Uterus (tissue), 4 donors: ENCODE measurements around the gene ZMYND15. TPM values are rescaled to one million over a fixed set of nuclear protein-coding genes. Genes with fewer than 3 reads are reported as not detected.

Experiments
- DNase-seq, 2 donors: peaks; one replicate each; pipeline ENCODE4 v3.0.0-alpha.2; 2019 to 2020
- H3K27ac ChIP-seq, 2 donors: fragments of 200-600 bp; sonication (generic); 1 replicate in 1 of 2; 2 replicates in 1 of 2; pipeline ENCODE4 v1.5.1; 2016 to 2018
- H3K27me3 ChIP-seq, 2 donors: fragments of 200-600 bp; sonication (generic); one replicate each; pipeline ENCODE4 v1.5.1; 2018 to 2019; ENCODE audit warnings: control low read depth in 1 of 2
- H3K36me3 ChIP-seq, 2 donors: fragments of 200-600 bp; sonication (generic); one replicate each; pipeline ENCODE4 v1.5.1; 2019; ENCODE audit warnings: control low read depth in 1 of 2
- H3K4me1 ChIP-seq, 2 donors: fragments of 200-600 bp; sonication (generic); one replicate each; pipeline ENCODE4 v1.5.1; 2018 to 2019; ENCODE audit warnings: control low read depth in 1 of 2
- H3K4me3 ChIP-seq, 2 donors: fragments of 200-600 bp; sonication (generic); 1 replicate in 1 of 2; 2 replicates in 1 of 2; pipeline ENCODE4 v1.5.1; 2018 to 2019; ENCODE audit warnings: mild to moderate bottlenecking in 1 of 2
- H3K9me3 ChIP-seq, 2 donors: fragments of 200-600 bp; sonication (generic); one replicate each; pipeline ENCODE4 v1.5.1; 2019; ENCODE audit warnings: control low read depth in 1 of 2
- POLR2A ChIP-seq, 2 donors: fragments of 450-650 bp; IDR thresholded peaks; one replicate each; pipeline ENCODE4 v1.6.1; 2016; ENCODE audit warnings: antibody characterized with exemption in 2 of 2, mild to moderate bottlenecking in 1 of 2, moderate library complexity in 1 of 2
- intact Hi-C: fragments of 100-400 bp; cut with DNase I; formaldehyde crosslinking; loops from one replicate; pipeline ENCODE4 v1.15.1; 2023; ENCODE audit warnings: low total_unique reads
- total RNA-seq, 4 donors: library from RNA; depleted of rRNA in 3 of 4; stranded (reverse); fragments of >200 nt in 3 of 4; gene quantifications; one replicate each; pipeline versions ENCODE4 v1.1.0 to v1.2.4, GENCODE V29; 2014 to 2023
- TF ChIP-seq, protein P1 (sequence below), 4 experiments: fragments of 200-600 bp in 2 of 4; fragments of 450-650 bp in 2 of 4; sonication (generic) in 2 of 4; IDR thresholded peaks; one replicate each; pipeline ENCODE4 v1.5.1; 2016 to 2019; ENCODE audit warnings: antibody characterized with exemption in 4 of 4, mild to moderate bottlenecking in 2 of 4, moderate library complexity in 1 of 4
- donor health status: DM: yes; HTN: yes; CAD: no.

Gene ZMYND15
- total RNA-seq, 4 donors from 2014 or later, result 0.58 to 0.69 TPM; not detected in 2

DNA sequence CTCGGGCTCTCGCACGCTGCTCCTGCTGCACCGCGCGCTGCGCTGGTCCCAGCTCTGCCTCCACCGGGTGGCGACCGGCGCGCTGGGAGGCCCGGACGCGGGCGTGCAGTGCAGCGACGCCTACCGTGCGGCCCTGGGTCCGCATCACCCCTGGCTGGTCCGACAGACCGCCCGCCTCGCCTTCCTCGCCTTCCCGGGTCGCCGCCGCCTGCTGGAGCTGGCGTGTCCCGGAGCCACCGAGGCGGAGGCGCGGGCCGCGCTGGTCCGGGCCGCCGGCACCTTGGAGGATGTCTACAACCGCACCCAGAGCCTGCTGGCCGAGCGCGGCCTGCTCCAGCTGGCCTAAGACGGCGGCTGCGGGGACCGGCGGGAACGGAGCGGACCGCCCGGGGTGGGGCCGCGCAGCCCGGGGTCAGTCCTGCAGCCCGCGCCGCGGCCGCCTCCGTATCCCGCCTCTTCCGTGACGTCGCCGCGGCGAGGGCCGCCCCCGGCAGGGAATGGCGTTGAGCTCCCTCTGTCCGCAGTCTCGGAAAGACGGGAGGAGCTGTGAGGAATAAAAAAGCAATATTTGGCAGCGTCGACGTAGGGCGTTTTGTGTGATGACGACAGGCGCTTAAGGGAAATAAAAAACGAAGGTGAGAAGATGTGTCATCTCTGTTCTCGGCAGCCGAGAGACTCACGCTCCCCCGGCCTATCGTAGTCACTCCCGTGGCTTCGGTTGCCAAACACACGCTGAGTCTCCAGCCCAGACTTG, 50.5 kb downstream of the ZMYND15 start:
- intact Hi-C loops, result loop anchor here (5.0 kb wide), 1 partner anchor 107 kb away; the partner anchor contains the start of gene C17orf107
- Histone ChIP-seq H3K9me3 (no peaks in the 10 kb centered on the region), H3K27ac (peak overlapping the region; percentile 87 to 95), H3K36me3 (no peaks in the 10 kb centered on the region), H3K4me3 (peak overlapping the region; percentile 58 to 62), H3K4me1 (peaks cover 0 to 8% of the 10 kb centered on the region in 2 donors), H3K27me3 (no peaks in the 10 kb centered on the region)
- TF ChIP-seq, protein P1, sequence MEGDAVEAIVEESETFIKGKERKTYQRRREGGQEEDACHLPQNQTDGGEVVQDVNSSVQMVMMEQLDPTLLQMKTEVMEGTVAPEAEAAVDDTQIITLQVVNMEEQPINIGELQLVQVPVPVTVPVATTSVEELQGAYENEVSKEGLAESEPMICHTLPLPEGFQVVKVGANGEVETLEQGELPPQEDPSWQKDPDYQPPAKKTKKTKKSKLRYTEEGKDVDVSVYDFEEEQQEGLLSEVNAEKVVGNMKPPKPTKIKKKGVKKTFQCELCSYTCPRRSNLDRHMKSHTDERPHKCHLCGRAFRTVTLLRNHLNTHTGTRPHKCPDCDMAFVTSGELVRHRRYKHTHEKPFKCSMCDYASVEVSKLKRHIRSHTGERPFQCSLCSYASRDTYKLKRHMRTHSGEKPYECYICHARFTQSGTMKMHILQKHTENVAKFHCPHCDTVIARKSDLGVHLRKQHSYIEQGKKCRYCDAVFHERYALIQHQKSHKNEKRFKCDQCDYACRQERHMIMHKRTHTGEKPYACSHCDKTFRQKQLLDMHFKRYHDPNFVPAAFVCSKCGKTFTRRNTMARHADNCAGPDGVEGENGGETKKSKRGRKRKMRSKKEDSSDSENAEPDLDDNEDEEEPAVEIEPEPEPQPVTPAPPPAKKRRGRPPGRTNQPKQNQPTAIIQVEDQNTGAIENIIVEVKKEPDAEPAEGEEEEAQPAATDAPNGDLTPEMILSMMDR (IDR thresholded peaks at IDR 0.05), result peak; percentile 57 to 94 (median 84)
- TF ChIP-seq POLR2A (IDR thresholded peaks at IDR 0.05), result peak; percentile 57 to 88
- peak; percentile 80 to 87 for DNase-seq

DNA sequence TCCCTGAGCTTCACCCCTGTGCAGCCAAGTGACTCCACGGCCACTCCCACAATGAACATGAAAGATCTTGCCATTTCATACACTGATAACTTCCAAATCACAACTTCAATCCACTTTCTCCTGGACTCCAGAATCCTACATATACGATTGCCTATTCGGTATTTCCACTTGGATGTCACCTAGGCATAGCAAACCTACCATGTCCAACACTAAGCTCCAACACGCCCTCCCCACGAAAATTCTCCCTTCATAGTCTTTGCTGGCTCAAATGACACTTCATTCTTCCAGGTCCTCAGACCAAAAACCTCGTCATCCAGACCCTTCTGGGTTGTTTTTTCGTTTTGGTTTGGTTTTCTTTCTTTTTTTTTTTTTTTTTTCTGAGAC, 51.1 kb downstream of the ZMYND15 start:
- no peak for DNase-seq
- TF ChIP-seq POLR2A (IDR thresholded peaks at IDR 0.05), result no peak
- TF ChIP-seq, protein P1 (IDR thresholded peaks at IDR 0.05), result no peak
- peak overlapping the region; percentile 87 to 95 for H3K27ac ChIP-seq
- intact Hi-C loops, result no loop called here
- H3K9me3 ChIP-seq, result no peaks in the 10 kb centered on the region
- peak overlapping the region; percentile 58 to 62 for H3K4me3 ChIP-seq
- H3K27me3 ChIP-seq, result no peaks in the 10 kb centered on the region
- H3K36me3 ChIP-seq, result no peaks in the 10 kb centered on the region
- H3K4me1 ChIP-seq, result peaks cover 0 to 4% of the 10 kb centered on the region in 2 donors

DNA sequence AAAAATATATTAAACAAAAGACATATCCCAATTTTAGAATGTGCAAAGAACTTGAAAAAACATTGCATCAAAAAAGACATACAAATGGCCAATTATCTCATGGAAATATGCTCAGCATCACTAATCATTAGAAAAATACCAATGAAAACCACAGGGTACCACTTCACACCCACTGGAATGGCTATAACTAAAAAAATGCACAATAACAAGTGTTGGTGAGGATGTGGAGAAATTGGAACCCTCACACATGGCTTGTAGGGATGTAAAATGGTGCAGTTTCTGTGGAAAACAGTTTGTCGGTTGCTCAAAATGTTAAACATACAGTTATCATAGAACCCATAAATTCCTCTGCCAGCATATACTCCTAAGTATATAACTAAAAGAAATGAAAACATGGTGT, 55.5 kb downstream of the ZMYND15 start:
- TF ChIP-seq, protein P1 (IDR thresholded peaks at IDR 0.05), result no peak
- no peak for TF ChIP-seq POLR2A (IDR thresholded peaks at IDR 0.05)
- Histone ChIP-seq H3K4me3 (no peak overlapping the region), H3K36me3 (no peaks in the 10 kb centered on the region), H3K27me3 (no peaks in the 10 kb centered on the region), H3K27ac (peak overlapping the region in 1 of 2 donors; percentile 82), H3K9me3 (no peaks in the 10 kb centered on the region), H3K4me1 (no peaks in the 10 kb centered on the region)
- no peak for DNase-seq
- intact Hi-C loops, result no loop called here

Other genes with a start within 250 kb of the ZMYND15 start
- gene SPNS2, start 241.0 kb upstream of the ZMYND15 start, total RNA-seq, result 10 to 100 TPM in 2 of 4 donors, 1 to 10 TPM in 2; 3.8 to 40.5 (median 13.6) TPM
- gene MYBBP1A, start 184.4 kb upstream of the ZMYND15 start, total RNA-seq, result 10 to 100 TPM; 10.9 to 64.7 (median 25.2) TPM
- gene GGT6, start 179.3 kb upstream of the ZMYND15 start, total RNA-seq, result 1 to 10 TPM in 1 of 4 donors, under 1 TPM in 2, not detected in 1; 0.21 to 4.4 (median 0.29) TPM
- gene SMTNL2, start 155.3 kb upstream of the ZMYND15 start, total RNA-seq, result 10 to 100 TPM in 1 of 4 donors, 1 to 10 TPM in 2, not detected in 1; 5.7 to 12.0 (median 6.8) TPM
- 1 to 10 TPM in 1 of 4 donors, under 1 TPM in 1, not detected in 2; 0.24 to 2.9 TPM for gene ALOX15, start 98.2 kb upstream of the ZMYND15 start, total RNA-seq
- gene PELP1, start 35.7 kb upstream of the ZMYND15 start, total RNA-seq, result 10 to 100 TPM in 3 of 4 donors, 1 to 10 TPM in 1; 7.4 to 56.8 (median 35.8) TPM
- 10 to 100 TPM; 11.6 to 48.5 (median 40.8) TPM for gene ARRB2, start 29.2 kb upstream of the ZMYND15 start, total RNA-seq
- gene MED11, start 8.4 kb upstream of the ZMYND15 start, total RNA-seq, result 100 to 1,000 TPM in 1 of 4 donors, 10 to 100 TPM in 2, 1 to 10 TPM in 1; 2.9 to 209 (median 14.0) TPM
- gene CXCL16, start 95 bp downstream of the ZMYND15 start, total RNA-seq, result 1 to 10 TPM; 1.0 to 9.1 (median 7.1) TPM
- not detected for gene TM4SF5, start 32.1 kb downstream of the ZMYND15 start, total RNA-seq
- gene VMO1, start 46.5 kb downstream of the ZMYND15 start, total RNA-seq, result 1 to 10 TPM in 2 of 4 donors, not detected in 2; 1.3 to 2.2 TPM
- not detected for gene GLTPD2, start 49.1 kb downstream of the ZMYND15 start, total RNA-seq
- 10 to 100 TPM; 64.9 to 99.7 (median 87.3) TPM for gene PSMB6, start 56.3 kb downstream of the ZMYND15 start, total RNA-seq
- 10 to 100 TPM in 3 of 4 donors, 1 to 10 TPM in 1; 10.0 to 54.3 (median 25.1) TPM for gene PLD2, start 67.3 kb downstream of the ZMYND15 start, total RNA-seq
- gene MINK1, start 93.5 kb downstream of the ZMYND15 start, total RNA-seq, result 10 to 100 TPM; 17.9 to 99.2 (median 27.9) TPM
- gene C17orf107, start 159.7 kb downstream of the ZMYND15 start, total RNA-seq, result 1 to 10 TPM in 3 of 4 donors, not detected in 1; 2.9 to 6.6 (median 3.5) TPM
- under 1 TPM in 2 of 4 donors, not detected in 2; 0.79 to 0.83 TPM for gene CHRNE, start 163.3 kb downstream of the ZMYND15 start, total RNA-seq
- not detected for gene GP1BA, start 192.4 kb downstream of the ZMYND15 start, total RNA-seq
- 10 to 100 TPM in 3 of 4 donors, 1 to 10 TPM in 1; 9.5 to 58.2 (median 42.9) TPM for gene SLC25A11, start 200.2 kb downstream of the ZMYND15 start, total RNA-seq
- gene RNF167, start 200.4 kb downstream of the ZMYND15 start, total RNA-seq, result 100 to 1,000 TPM in 1 of 4 donors, 10 to 100 TPM in 3; 14.8 to 100 (median 53.1) TPM
- gene PFN1, start 208.7 kb downstream of the ZMYND15 start, total RNA-seq, result 100 to 1,000 TPM; 170 to 396 (median 304) TPM
- 1 to 10 TPM in 3 of 4 donors, not detected in 1; 2.8 to 3.7 (median 3.6) TPM for gene ENO3, start 211.3 kb downstream of the ZMYND15 start, total RNA-seq
- gene SPAG7, start 228.0 kb downstream of the ZMYND15 start, total RNA-seq, result 10 to 100 TPM; 18.4 to 58.3 (median 34.0) TPM
- gene CAMTA2, start 247.8 kb downstream of the ZMYND15 start, total RNA-seq, result 10 to 100 TPM in 3 of 4 donors, 1 to 10 TPM in 1; 7.3 to 80.8 (median 12.7) TPM